A172 (cell line): ENCODE results near the gene TAF11L7. TPM values are rescaled to one million over a fixed set of nuclear protein-coding genes. Genes with fewer than 3 reads are reported as not detected.
"Not testable (repeated sequence)": the region's sequence is repeated elsewhere in the genome, so short reads cannot be mapped to it uniquely, and the experiment has no call there.

ENCODE experiments used
- DNase-seq: peaks from one replicate; pipeline ENCODE4 v3.0.0-alpha.2; 2015; ENCODE audit warnings: low spot score
- total RNA-seq: library from RNA; depleted of rRNA; stranded (reverse); fragments of >200 nt; shearing (Covaris generic); gene quantifications from 2 replicates; pipeline ENCODE4 v1.2.3, GENCODE V29; 2014; rRNA removed

The TAF11L7 gene
- not detected in 2 replicates for total RNA-seq

GRCh38 chr5:17585658-17586057, at the start of gene TAF11L7:
TAF11L7 (minus strand) TSS chr5:17585758.
- not testable (repeated sequence) for DNase-seq

GRCh38 chr5:17634160-17634559, 48.6 kb upstream of the TAF11L7 start, which contains the start of gene TAF11L14:
TAF11L14 (plus strand) TSS chr5:17634460.
- no peak for DNase-seq

- DNase-seq = not testable (repeated sequence)
Observed at GRCh38 chr5:17631788-17632187, 46.2 kb upstream of the TAF11L7 start, which contains the start of gene TAF11L13. TAF11L13 (plus strand) TSS chr5:17632088.

GRCh38 chr5:17625686-17626085, 40.1 kb upstream of the TAF11L7 start:
- DNase-seq = no peak

- DNase-seq = no peak
Observed at GRCh38 chr5:17620627-17621026, 35.1 kb upstream of the TAF11L7 start.

GRCh38 chr5:17619354-17619753, 33.8 kb upstream of the TAF11L7 start:
- DNase-seq = no peak

GRCh38 chr5:17614872-17615605, 29.5 kb upstream of the TAF11L7 start:
- DNase-seq = no peak

- not testable (repeated sequence) for DNase-seq
Observed at GRCh38 chr5:17610092-17610491, 24.5 kb upstream of the TAF11L7 start, which contains the start of gene TAF11L12. TAF11L12 (plus strand) TSS chr5:17610392.

GRCh38 chr5:17607461-17607860, 21.9 kb upstream of the TAF11L7 start:
- DNase-seq = not testable (repeated sequence)

- DNase-seq = no peak
Observed at GRCh38 chr5:17604951-17605350, 19.4 kb upstream of the TAF11L7 start.

GRCh38 chr5:17603880-17604279, 18.3 kb upstream of the TAF11L7 start, which contains the start of gene TAF11L11:
TAF11L11 (plus strand) TSS chr5:17604183.
- DNase-seq = not testable (repeated sequence)

GRCh38 chr5:17597728-17598127, 12.2 kb upstream of the TAF11L7 start, which contains the start of gene TAF11L10:
TAF11L10 (minus strand) TSS chr5:17597828.
- not testable (repeated sequence) for DNase-seq

GRCh38 chr5:17594255-17594654, 8.7 kb upstream of the TAF11L7 start, which contains the start of gene TAF11L9:
TAF11L9 (minus strand) TSS chr5:17594394.
- DNase-seq = not testable (repeated sequence)

GRCh38 chr5:17590860-17591259, 5.3 kb upstream of the TAF11L7 start, which contains the start of gene TAF11L8:
TAF11L8 (minus strand) TSS chr5:17590960.
- DNase-seq = not testable (repeated sequence)

Other genes with a start within 250 kb of the TAF11L7 start
- not detected in 2 replicates for gene TAF11L2, start 87.5 kb downstream of the TAF11L7 start, total RNA-seq
- gene TAF11L3, start 67.4 kb downstream of the TAF11L7 start, total RNA-seq = not detected in 2 replicates
- gene TAF11L4, start 64.0 kb downstream of the TAF11L7 start, total RNA-seq = not detected in 2 replicates
- not detected in 2 replicates for gene TAF11L5, start 60.5 kb downstream of the TAF11L7 start, total RNA-seq
- not detected in 2 replicates for gene TAF11L6, start 57.1 kb downstream of the TAF11L7 start, total RNA-seq
- not detected in 2 replicates for gene TAF11L8, start 5.2 kb upstream of the TAF11L7 start, total RNA-seq
- not detected in 2 replicates for gene TAF11L9, start 8.6 kb upstream of the TAF11L7 start, total RNA-seq
- gene TAF11L10, start 12.1 kb upstream of the TAF11L7 start, total RNA-seq = not detected in 2 replicates
- not detected in 2 replicates for gene TAF11L11, start 18.4 kb upstream of the TAF11L7 start, total RNA-seq
- not detected in 2 replicates for gene TAF11L12, start 24.6 kb upstream of the TAF11L7 start, total RNA-seq
- gene TAF11L13, start 46.3 kb upstream of the TAF11L7 start, total RNA-seq = not detected in 2 replicates
- gene TAF11L14, start 48.7 kb upstream of the TAF11L7 start, total RNA-seq = not detected in 2 replicates